ENCODE measurements around the gene TEPSIN.
"Not testable (repeated sequence)": the region's sequence is repeated elsewhere in the genome, so short reads cannot be mapped to it uniquely, and the experiment has no call there.

Gene TEPSIN

GRCh38 chr17:81235822-81236740 is 2.8 kb downstream of the TEPSIN start:
- DNase-seq (ENCODE audit: low spot score): no peak

GRCh38 chr17:81234940-81235821 is 3.7 kb downstream of the TEPSIN start:
- DNase-seq (ENCODE audit: low spot score): no peak

- no peak for DNase-seq (ENCODE audit: low spot score)
These were observed 4.4 kb downstream of the TEPSIN start for GRCh38 chr17:81234506-81234855.

DNA sequence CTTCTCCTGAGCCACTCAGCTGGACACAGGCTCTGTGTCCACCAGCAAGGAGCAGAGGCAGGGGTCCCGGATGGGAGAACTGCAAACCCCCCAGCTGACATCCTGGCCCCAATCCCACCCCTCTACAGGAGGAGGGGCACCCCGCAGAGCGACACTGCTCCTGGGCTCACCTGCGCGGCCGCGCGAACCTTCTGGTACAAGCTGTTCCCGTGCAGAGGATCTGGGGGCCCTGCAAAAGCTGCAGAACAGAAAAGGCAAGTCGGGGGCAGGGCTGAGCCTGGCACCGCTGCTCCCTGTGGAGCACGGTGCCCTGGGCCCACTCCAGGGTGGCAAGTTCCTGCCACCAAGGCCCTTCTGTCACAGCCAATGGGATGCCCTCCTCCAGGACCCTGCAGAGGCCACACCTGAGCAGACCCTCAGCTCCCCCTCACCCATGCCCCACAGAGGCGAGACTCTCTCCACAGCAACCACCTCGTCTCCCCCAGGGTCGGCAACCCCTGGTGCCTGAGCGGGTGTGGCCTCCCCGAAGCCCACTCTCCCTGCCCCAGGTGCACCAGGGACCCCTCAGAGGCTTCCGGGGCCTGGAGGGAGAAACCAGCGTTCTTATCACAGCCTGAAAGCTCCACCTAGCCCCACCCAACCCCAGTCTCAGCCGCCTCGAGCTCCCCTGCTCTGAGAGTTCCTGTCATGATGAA is 4.9 kb downstream of the TEPSIN start:
- DNase-seq (ENCODE audit: low spot score): no peak

GRCh38 chr17:81233316-81233715 is 5.5 kb downstream of the TEPSIN start:
- no peak for DNase-seq (ENCODE audit: low spot score)

DNA sequence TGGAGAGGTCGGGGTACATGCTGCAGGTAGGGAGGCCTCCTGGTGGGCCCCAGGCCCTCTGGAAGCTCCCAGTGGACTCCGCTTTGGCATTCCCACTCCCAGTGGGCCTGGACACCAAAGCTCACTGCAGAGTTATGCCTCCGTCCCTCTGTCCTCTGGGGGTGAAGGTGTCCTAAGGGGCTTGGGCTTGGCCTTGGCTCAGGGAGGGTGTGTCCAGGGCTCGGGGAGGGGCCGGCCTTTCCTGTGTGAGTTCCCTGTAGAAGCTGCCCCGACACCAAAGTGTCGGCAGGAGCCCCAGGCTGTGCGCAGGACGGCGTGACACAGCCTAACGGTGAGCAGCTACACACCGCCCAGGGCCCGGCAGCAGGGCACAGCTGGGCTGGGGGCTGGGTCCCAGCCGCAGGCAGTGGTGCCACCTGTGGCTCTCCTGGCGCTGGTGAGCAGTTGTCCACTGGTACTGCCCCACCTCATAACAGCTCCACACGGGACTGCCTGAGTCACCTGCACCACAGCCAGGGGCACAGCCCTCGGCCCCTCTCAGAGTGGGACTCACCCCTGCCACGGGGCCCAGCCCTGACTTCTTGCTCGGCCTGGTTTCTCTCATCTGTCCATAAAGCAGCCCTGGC is 6.1 kb downstream of the TEPSIN start:
- DNase-seq (ENCODE audit: low spot score): no peak

DNA sequence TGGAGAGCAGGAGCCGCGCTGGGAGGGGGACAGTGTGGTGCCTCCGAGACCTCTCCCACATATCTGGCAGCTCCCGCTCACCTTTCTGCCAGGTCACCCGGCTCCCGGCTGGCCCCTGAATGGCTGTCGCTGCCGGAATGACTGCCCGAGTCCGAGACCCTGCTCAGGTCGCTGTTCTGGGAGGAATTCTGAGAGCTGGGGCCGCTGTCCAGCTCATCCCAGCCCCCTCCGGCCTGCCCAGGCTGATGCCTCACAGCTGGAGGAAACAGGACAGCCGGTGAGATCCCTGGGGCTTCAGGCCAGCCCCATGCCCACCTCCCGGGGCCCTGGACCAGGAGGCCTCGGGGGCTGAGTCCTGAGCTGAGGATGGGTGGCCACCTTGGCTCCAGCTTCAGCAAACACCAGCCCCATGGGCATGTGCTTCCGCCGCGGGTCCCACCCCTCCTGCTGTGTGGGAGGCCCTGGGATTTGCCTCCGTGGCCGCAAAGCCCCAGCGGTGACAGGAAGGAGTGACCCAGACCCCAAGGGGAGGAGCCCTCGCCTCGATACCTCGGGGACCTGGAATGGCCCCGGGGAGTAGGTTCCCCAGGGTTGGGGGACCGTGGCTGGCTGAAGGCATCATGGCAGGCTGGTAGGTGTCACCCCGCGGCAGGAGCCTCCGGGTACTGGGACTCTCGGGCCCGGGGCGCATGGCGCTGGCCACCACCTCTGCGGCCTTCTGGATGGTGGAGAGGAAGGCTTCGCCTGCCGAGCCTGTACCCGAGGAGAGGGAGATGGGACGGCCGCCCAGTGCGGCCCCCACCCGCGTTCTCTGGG is 6.9 kb downstream of the TEPSIN start:
- no peak for DNase-seq (ENCODE audit: low spot score)

DNA sequence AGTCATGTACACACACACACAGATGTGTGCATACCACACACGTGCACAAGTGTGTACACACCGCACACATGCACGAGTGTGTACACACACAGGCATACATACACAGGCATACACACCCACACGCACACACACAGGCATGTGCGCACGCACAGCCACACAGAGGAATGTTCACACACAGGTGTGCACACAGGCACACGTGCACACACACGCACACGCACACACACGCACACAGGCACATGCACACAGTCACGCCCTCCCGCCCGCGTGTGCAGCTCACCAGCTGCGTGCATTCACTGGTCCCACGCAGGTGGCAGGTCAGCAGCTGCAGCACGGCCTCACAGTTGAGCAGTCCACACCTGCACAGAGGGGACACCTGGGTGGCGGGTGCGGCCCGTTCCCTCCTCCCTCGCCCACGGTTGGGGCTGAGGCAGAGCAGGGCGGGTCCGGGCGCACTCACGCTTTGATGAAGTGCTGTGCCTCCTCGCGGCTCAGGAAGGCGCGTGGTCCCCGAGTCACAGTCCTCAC is 7.7 kb downstream of the TEPSIN start:
- no peak for DNase-seq (ENCODE audit: low spot score)

DNA sequence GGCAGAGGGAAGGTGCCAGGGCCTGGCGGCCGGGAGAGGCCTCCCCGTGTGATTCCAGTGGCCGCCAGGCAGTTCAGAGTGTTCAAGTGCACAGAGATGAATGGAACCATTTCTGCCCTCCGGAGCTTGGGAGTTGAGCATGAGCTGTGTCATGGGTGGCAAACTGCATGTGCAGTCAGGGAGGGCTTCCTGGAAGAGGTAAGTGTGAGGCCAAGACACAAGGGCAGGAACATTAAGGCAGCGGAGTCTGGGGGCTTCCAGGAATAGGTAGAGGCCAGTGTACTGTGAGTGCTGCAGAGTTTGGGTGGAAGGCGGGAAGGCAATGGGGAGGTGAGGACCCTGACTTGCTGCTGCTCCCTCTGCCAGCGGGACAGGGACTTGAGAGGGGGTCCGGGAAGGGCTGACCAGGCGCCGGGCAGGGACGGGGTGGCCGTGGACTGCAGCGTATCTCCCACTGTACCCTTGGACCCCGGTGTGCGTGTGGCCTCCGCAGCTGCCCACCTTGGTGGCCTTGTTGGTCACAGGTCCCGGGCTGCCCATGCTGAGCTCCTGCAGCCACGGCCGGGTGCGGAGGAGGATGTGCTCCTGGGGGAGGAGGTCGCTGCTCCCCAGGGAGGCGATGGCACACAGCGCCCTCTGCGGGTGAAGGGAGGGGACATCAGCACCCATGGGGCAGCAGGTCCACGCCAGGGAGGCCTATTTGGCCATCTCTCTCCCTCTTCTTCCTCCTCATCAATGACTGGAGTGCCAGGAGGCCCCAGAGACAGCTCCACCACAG is 8.6 kb downstream of the TEPSIN start:
- DNase-seq (ENCODE audit: low spot score): no peak

GRCh38 chr17:81229666-81229920 is 9.3 kb downstream of the TEPSIN start:
- no peak for DNase-seq (ENCODE audit: low spot score)

GRCh38 chr17:81228834-81229665 is 9.8 kb downstream of the TEPSIN start:
- DNase-seq (ENCODE audit: low spot score): no peak

DNA sequence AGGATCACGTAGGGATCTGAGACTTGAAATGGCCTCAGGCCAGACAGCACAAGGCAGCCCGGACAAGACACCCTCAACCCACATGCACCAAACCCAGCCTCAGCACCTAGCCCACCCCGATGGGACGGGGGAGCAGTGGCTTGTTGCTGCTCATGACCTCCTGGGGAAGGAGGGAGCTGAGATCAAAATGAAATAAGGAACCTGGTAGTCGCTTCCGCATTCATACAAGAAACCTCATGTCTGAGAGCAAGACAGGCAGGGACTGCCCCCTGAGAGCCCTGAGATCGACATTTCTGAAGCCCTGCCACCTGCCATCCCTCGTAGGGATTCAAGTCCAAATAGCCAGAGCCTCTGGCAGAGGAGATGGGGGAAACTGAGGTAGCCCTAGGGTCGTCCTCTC is 10.4 kb downstream of the TEPSIN start:
- DNase-seq (ENCODE audit: low spot score): peak; percentile 48

DNA sequence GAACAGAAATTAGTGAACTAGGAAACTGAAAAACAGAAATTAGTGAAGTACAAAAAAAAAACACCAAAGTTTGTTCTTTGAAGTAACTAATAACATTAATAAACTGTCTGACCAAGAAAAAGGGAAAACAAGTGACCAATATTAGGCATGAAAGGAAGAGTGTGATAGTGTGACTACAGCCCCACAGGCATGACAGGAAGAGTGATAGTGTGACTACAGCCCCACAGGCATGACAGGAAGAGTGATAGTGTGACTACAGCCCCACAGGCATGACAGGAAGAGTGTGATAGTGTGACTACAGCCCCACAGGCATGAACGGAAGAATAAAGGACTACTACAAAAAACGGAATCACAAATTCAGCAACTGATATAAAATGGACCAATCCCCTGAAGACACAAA is 11.2 kb downstream of the TEPSIN start:
- not testable (repeated sequence) for DNase-seq (ENCODE audit: low spot score)

DNA sequence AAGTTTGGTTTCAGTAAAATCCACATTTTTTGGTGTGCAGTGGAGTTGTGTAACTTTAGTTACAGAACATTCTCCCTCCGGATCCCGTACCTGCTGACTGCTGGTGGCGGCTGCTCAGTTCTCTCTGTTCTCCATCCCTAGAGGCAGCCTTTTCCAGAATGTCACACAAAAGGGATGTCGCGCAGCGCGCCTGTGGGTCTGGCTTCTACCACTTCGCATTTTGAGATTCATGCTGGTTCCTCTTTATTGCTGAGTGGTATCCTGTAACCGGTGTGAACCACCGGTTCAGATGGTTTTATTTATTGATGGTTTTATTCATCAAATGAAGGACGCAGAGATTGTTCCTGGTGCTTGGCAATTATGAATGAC is 15.1 kb downstream of the TEPSIN start:
- no peak for DNase-seq (ENCODE audit: low spot score)

GRCh38 chr17:81222906-81223761 is 15.7 kb downstream of the TEPSIN start, which contains the start of gene CEP131:
Gene CEP131 (minus strand): TSS chr17:81222965. CDS start chr17:81220056, 2,909 bp downstream.
- DNase-seq (ENCODE audit: low spot score): peak; percentile 99

GRCh38 chr17:81222620-81222905 is 16.3 kb downstream of the TEPSIN start:
- DNase-seq (ENCODE audit: low spot score): no peak

GRCh38 chr17:81221842-81222619 is 16.8 kb downstream of the TEPSIN start:
- no peak for DNase-seq (ENCODE audit: low spot score)

- DNase-seq (ENCODE audit: low spot score): no peak
These were observed 17.4 kb downstream of the TEPSIN start for GRCh38 chr17:81221371-81221841.
